AG09319 (cell line): ENCODE measurements around the gene CLASP1.

Source experiments
- DNase-seq: peaks from one replicate; pipeline ENCODE4 v3.0.0-alpha.2; 2010; ENCODE audit warnings: low read depth; ENCODE audit errors: extremely low read depth
- TF ChIP-seq, protein P1 (sequence below): IDR thresholded peaks from 2 replicates; pipeline ENCODE4 v1.5.1; 2011; ENCODE audit warnings: low read depth, mild to moderate bottlenecking, inconsistent platforms, low read length, moderate library complexity

CLASP1 gene

DNA sequence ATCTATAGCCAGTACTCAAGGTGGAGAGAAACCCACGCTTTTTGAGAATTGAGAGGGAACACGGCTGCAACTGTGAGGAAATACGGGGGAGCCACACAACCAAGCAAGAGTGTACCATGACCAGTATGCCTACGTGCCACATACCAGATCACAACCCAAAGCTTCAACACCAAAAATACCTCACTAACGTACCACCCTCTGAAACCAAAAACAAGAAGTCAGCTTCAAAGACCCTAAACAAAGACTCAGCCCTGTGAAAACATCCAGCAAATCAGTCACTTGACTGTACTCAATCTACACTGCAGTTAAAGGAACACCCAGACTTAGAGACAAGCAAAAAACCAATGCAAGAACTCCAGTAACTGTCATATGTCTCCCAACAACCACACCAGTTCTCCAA is 101.6 kb downstream of the CLASP1 start:
- no peak for DNase-seq
- TF ChIP-seq, protein P1, sequence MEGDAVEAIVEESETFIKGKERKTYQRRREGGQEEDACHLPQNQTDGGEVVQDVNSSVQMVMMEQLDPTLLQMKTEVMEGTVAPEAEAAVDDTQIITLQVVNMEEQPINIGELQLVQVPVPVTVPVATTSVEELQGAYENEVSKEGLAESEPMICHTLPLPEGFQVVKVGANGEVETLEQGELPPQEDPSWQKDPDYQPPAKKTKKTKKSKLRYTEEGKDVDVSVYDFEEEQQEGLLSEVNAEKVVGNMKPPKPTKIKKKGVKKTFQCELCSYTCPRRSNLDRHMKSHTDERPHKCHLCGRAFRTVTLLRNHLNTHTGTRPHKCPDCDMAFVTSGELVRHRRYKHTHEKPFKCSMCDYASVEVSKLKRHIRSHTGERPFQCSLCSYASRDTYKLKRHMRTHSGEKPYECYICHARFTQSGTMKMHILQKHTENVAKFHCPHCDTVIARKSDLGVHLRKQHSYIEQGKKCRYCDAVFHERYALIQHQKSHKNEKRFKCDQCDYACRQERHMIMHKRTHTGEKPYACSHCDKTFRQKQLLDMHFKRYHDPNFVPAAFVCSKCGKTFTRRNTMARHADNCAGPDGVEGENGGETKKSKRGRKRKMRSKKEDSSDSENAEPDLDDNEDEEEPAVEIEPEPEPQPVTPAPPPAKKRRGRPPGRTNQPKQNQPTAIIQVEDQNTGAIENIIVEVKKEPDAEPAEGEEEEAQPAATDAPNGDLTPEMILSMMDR: no peak

DNA sequence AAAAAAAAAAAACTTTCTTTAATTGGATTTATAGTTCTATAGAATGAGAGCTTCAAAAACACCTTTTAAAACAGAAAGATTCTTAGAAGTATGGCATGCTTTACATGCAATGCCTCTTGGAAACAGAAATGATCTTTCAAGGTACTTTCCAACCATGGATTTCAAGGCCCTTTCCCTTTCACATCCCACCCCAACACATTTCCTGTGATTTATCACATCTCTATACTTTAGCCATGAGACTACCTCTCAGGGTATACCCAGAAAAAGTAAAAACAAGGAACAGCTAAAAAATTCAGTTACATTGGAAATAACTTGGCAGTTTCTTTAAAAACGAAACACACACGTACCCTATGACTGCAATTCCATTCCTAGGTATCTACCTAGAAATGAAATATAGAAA is 103.3 kb downstream of the CLASP1 start:
- TF ChIP-seq, protein P1: no peak
- no peak for DNase-seq

DNA sequence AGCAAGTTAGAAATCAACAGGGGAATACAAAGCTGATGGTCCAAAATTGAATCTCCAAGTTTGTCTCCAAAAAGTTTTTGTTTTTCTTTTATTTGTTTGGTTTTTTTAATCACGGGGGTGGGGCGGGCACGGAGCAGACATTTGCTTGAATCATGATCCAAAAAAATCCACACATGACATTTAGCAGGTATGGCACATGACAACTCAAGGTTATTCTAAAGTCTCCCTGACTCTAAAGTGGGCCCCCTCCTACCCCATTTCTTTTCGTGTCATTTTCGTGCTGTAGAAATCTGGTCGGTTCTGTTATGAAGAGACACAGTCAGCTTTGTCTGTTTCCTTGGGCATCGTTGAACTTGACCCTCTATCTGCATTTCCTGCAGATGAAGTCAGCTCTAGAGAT is 104.0 kb downstream of the CLASP1 start:
- TF ChIP-seq, protein P1: no peak
- no peak for DNase-seq

DNA sequence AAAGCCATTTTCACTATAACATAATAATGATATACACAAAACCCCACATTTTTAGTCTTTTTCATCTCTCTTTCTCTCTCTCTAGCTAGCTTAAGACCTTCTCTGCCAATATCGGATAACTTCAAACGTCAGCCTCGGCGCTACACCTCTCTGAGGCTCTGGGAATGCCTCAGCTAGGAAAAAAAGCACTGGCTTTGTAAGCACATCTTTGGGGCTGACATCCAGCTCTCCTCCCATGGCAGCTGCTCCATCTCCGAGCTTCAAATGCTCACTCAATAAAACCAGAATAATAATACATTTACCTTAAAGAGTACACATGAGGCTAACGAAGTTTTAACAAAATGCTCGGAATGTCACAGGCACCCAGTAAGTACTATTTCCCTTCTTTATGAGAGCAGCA is 107.8 kb downstream of the CLASP1 start:
- no peak for DNase-seq
- TF ChIP-seq, protein P1: no peak

DNA sequence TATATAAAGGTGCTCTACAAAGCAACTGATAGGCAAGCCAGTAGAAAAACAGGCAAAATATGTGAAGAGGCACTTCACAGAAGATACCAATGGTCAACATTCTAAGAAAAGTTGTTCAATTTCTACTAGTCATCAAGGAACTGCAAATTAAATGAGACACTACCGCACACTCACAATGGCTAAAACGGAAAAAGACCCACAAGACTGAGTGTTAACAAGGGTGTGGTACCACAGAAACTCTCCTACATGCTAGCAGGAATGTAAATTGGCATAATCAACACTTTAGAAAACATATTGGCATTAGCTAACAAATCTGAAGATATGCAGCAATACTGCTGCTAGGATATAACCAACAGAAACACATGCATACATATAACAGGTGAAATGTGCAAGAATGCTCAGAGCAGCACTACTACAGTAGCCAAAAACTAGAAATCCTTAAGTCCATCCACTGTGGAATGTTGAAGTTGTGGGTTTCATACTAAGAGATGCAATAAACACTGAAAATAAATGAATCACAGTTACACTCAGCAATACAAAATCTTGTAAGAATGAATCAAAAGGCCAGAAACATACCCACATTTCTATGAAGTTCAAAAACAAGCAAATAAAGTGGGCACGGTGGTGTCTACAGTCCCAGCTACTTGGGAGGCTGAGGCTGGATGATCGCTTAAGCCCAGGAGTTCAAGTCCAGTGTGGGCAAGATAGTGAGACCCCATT is 109.4 kb downstream of the CLASP1 start:
- TF ChIP-seq, protein P1: no peak
- no peak for DNase-seq

DNA sequence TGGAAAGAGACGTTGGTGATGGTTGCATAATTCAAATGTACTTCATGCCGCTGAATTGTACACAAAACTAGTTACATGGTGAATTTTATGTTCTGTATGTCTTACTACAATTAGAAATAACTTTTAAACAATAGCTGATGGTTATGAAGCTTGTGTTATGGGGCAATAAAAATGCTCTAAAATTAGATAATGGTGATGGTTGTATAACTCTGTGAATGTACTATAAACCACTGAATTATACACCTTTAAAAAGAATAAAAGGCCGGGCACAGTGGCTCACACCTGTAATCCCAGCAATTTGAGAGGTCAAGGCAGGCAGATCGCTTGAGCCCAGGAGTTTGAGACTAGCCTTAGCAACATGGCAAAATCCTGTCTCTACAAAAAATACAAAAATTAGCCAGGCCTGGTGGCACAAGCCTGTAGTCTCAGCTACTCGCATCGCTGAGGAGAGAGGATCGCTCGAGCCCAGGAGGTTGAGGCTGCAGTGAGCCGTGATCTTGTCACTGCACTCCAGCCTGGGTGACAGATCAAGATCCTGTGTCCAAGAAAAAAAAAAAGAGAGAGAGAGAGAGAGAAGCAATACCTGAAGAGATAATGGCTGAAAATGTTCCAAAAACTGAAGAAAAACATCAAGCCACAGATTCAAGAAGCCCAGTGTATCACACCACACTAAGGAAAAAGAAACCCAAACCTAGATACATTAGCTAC is 112.3 kb downstream of the CLASP1 start:
- TF ChIP-seq, protein P1: no peak
- DNase-seq: no peak

DNA sequence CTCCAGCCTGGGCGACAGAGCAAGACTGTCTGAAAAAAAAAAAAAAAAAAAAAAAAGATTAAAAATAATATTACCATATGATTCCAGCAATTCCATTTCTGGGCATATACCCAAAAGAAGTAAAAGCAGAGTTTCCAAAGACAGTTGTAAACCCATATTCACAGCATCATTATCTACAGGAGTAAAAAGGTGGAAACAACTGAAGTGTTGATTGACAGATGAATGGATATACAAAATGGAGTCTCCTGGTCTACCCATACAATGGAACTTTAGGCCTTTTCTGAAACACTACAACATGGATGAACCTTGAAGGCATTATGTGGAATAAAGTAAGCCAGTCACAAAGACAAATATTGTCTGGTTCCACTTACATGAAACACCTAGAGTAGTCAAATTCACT is 112.9 kb downstream of the CLASP1 start:
- TF ChIP-seq, protein P1: no peak
- no peak for DNase-seq
